Measurements from ENCODE around the gene SCAMP1. TPM values are rescaled to one million over a fixed set of nuclear protein-coding genes. Genes with fewer than 3 reads are reported as not detected.

Gene SCAMP1
- total RNA-seq, 1 donor from 2014 or later, result 31.6 TPM

GRCh38 chr5:78482948-78483347, 122.5 kb downstream of the SCAMP1 start:
- DNase-seq (no peak), ATAC-seq (no peak)
- intact Hi-C loops (cut with micrococcal nuclease), result no loop called here

GRCh38 chr5:78483809-78484521, 123.5 kb downstream of the SCAMP1 start:
- intact Hi-C loops (cut with micrococcal nuclease), result no loop called here
- DNase-seq (no peak), ATAC-seq (peak; percentile 76)

- ATAC-seq (peak; percentile 31), DNase-seq (no peak)
- intact Hi-C loops (cut with micrococcal nuclease), result no loop called here
These were observed 125.8 kb downstream of the SCAMP1 start for GRCh38 chr5:78486218-78486617.

- intact Hi-C loops (cut with micrococcal nuclease), result no loop called here
- no peak for ATAC-seq
- DNase-seq, result no peak
These were observed 127.4 kb downstream of the SCAMP1 start for GRCh38 chr5:78487846-78488245.

GRCh38 chr5:78490709-78491485, 130.5 kb downstream of the SCAMP1 start:
- no peak for ATAC-seq
- intact Hi-C loops (cut with micrococcal nuclease), result no loop called here
- no peak for DNase-seq

GRCh38 chr5:78492224-78492623, 131.8 kb downstream of the SCAMP1 start:
- ATAC-seq (no peak), DNase-seq (no peak)
- intact Hi-C loops (cut with micrococcal nuclease), result no loop called here

DNA sequence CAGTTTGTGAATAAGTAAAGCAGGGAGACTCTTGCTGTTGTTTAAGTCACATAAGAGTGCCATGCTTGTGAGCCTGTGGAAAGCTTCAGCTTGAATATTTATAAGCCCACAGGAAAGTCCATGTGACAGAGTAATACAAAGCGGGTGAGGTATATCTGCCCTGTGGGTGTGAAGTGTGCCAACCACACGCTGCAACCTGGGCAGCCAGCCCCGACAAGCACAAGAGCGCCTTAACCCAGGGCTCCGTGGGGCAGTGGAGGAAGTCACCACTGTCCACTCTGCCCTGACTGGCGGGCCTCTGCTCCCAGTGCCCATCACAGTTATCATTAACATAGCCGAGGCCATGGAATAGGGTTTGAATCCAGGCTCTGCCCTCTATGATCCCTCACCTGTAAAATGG, 132.2 kb downstream of the SCAMP1 start:
- no peak for DNase-seq
- peak; percentile 51 for ATAC-seq
- intact Hi-C loops (cut with micrococcal nuclease), result no loop called here

GRCh38 chr5:78495800-78496199, 135.4 kb downstream of the SCAMP1 start:
- ATAC-seq, result no peak
- no peak for DNase-seq
- intact Hi-C loops (cut with micrococcal nuclease), result no loop called here

GRCh38 chr5:78496373-78496772, 136.0 kb downstream of the SCAMP1 start:
- intact Hi-C loops (cut with micrococcal nuclease), result no loop called here
- DNase-seq (no peak), ATAC-seq (peak; percentile 41)

DNA sequence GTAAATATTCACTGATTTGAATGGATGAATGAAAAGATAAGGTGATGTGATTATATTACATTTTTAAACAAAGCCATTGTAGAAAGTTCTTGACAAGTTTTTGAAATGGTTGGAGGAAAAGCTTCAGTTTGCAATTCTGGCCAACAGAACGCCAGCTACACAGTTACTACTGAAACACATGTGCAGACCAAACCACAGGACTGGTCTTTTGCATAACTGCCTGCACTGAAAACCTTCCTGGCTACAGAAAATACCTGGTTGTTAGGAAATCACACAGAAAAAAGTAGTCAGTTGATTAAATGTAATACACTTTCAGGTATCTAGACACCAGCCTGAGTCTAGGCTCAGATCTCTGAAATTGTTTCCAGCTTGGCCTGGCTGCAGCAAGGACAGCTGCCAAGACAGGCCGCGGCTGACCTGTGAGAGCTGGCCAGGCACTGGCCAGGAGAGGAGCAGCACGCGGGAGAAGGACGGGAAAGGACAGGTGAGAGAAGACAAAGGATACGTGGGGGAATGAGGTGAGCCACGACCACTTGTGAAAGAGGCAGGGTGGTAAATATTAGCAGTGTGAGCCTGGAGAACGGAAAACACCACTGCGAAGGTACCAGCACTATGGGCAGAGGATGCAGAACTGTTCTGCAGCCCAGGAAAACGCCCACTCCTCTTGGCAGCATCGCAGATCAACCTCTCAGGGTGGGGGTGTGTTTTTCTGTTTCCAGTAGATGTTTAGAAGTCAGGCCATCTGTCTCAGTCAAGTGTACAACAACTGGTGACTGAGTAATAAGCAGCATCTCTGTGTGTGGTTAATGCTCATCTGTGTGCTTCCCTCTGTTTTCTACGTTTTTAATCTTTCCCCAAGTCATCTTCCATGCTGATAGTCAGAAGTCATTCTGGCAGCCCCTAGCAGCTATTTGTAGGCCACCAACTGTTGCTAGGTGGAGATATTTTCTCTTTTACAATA, 137.4 kb downstream of the SCAMP1 start:
- intact Hi-C loops (cut with micrococcal nuclease), result no loop called here
- ATAC-seq (peak; percentile 78), DNase-seq (peak; percentile 62)

GRCh38 chr5:78499485-78499884, 139.1 kb downstream of the SCAMP1 start:
- DNase-seq (no peak), ATAC-seq (no peak)
- intact Hi-C loops (cut with micrococcal nuclease), result no loop called here

- intact Hi-C loops (cut with micrococcal nuclease), result no loop called here
- ATAC-seq (no peak), DNase-seq (no peak)
These were observed 139.6 kb downstream of the SCAMP1 start for GRCh38 chr5:78500028-78500427.

DNA sequence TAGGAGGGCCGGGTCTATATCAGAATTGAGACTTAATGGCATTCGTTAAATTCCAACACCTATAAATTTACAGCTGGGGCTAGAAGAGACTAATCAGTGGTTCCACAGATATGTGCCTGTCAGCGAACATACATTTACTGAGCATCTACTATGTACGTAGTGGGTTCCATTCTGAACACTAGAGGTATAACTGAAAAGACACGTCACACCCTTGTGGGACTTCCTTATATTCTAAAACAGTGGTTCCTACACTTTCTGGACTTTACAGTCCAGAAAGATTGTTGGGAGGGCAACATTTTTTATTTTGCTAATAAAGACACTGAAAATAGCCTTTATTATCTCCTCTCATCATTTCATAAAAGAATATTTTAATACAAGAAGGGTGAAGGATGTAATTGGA, 140.5 kb downstream of the SCAMP1 start:
- no peak for ATAC-seq
- intact Hi-C loops (cut with micrococcal nuclease), result no loop called here
- DNase-seq, result no peak

DNA sequence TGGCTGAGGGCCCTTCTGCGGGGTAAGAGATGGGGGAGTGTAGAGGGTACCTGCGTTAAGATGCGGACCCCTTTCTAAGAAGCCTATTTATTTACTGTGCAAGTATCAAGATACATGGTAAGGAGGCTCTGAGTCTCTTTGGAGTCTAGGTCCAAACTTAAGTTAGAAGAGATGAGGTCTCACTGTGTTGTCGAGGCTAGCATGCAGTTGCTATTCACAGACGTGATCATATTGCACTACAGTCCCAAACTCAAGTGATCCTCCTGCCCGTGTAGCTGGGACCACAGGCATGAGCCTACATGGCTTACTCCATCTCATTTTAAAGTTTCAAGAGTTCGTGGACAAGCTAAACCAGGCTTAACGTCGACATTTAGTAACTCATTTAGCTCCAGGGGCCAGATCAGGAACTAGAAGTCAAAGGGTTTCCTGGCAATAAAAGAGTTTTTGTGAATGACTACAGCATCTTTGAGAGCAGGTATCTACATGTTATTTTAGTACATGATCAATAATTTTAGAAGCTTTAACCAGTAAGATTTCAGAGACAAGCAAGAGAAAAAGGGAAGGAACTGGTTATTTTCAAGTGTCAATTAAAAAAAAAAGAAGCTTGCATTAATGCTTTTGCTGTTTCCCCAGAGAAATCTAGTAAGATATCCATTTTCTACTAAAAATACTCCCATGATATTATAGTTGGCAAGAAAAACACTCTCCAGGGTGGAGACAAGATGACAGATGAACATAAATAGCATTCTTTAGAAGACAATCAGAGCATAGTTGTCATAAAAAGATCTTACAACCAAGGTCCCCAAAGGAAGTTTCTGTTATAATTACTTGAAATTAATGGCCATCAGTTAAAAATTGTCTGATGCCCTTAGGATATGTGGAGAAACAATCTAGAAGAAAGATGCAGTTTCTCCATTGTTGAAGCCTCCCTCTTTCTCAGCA, 141.3 kb downstream of the SCAMP1 start:
- no peak for ATAC-seq
- intact Hi-C loops (cut with micrococcal nuclease), result no loop called here
- DNase-seq, result no peak

- no peak for DNase-seq
- peak; percentile 30 for ATAC-seq
- intact Hi-C loops (cut with micrococcal nuclease), result no loop called here
These were observed 143.7 kb downstream of the SCAMP1 start for GRCh38 chr5:78503958-78504653.

- ATAC-seq, result peak; percentile 97
- peak; percentile 88 for DNase-seq
- intact Hi-C loops (cut with micrococcal nuclease), result no loop called here
These were observed 144.6 kb downstream of the SCAMP1 start for GRCh38 chr5:78504704-78505677.

DNA sequence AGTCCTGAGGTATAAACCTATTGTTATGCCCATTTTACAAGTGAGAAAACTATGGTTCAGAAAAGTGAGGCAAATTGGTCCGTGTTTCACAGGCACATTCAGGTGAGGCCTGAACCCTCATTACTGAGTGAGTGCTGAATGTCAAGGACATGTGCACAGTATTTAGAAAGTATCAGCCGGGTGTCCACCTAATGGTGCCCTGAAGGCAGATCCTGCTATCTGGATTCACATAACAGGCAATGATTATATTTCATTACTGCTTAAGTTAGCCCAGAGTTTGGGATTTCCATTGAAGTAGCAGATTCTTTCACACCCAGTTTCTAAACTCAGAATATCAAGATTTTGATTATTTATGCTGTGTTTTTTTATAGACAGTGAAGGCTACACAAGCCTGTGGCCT, 145.4 kb downstream of the SCAMP1 start:
- intact Hi-C loops (cut with micrococcal nuclease), result no loop called here
- DNase-seq (no peak), ATAC-seq (no peak)

All from left ventricle myocardium superior (tissue), 1 donor.